Left lung (tissue), 10 donors: ENCODE measurements around the gene HAVCR2. TPM values are rescaled to one million over a fixed set of nuclear protein-coding genes. Genes with fewer than 3 reads are reported as not detected.

Experiments used
- ATAC-seq: fragments of 200-7000 bp; cut with Tn5 transposase; one replicate; pipeline ENCODE4 v1.9.1; 2020; ENCODE audit warnings: moderate library complexity
- DNase-seq, 4 donors: peaks; one replicate each; pipeline ENCODE4 v3.0.0-alpha.2; 2013 to 2020
- H3K27ac ChIP-seq, 2 donors: fragments of 200-600 bp; sonication (generic) in 1 of 2; one replicate each; pipeline versions ENCODE4 v1.5.0 to v1.8.0; 2020 to 2021
- H3K27me3 ChIP-seq, 2 donors: fragments of 200-600 bp; sonication (generic) in 1 of 2; one replicate each; pipeline versions ENCODE4 v1.5.0 to v1.8.0; 2020 to 2021
- H3K36me3 ChIP-seq, 2 donors: fragments of 200-600 bp; sonication (generic) in 1 of 2; one replicate each; pipeline versions ENCODE4 v1.5.0 to v1.8.0; 2020 to 2021
- H3K4me1 ChIP-seq, 2 donors: fragments of 200-600 bp; one replicate each; pipeline ENCODE4 v1.8.0; 2021
- H3K4me3 ChIP-seq, 2 donors: fragments of 200-600 bp; sonication (generic) in 1 of 2; one replicate each; pipeline versions ENCODE4 v1.5.0 to v1.8.0; 2020 to 2021; ENCODE audit warnings: mild to moderate bottlenecking in 1 of 2
- H3K9me3 ChIP-seq, 2 donors: fragments of 200-600 bp; sonication (generic) in 1 of 2; one replicate each; pipeline versions ENCODE4 v1.5.0 to v1.8.0; 2020 to 2021
- intact Hi-C, 2 donors: fragments of 100-400 bp; cut with DNase I; formaldehyde crosslinking; loops; one replicate each; pipeline versions ENCODE4 v1.11.2 to v1.14.2; 2022
- polyA plus RNA-seq, 6 donors: library from polyadenylated mRNA; unstranded; fragments of 120-200 nt; gene quantifications; one replicate each; pipeline ENCODE4 v1.2.1, GENCODE V29; 2013; ENCODE audit not compliant: insufficient read length in 6 of 6
- total RNA-seq, 2 donors: library from RNA; stranded (reverse); fragmentation: NEBNext Ultra II Directional; extraction: Animal tissue kit (Norgen Biotek cat#: 25700); gene quantifications; one replicate each; pipeline ENCODE4 v1.2.1, GENCODE V29; 2021
- TF ChIP-seq, protein P1 (sequence below), 2 donors: fragments of 200-600 bp; sonication (generic) in 1 of 2; IDR thresholded peaks; one replicate each; pipeline versions ENCODE4 v1.5.0 to v1.8.0; 2021; ENCODE audit warnings: antibody characterized with exemption in 2 of 2
- donor health status: DM: no; HTN: yes; CAD: no.
- donor health status: DM: no; HTN: no; CAD: no.

HAVCR2 gene
- total and polyA plus RNA-seq, 8 donors, result 1.6 to 50.9 (median 2.5) TPM

DNA sequence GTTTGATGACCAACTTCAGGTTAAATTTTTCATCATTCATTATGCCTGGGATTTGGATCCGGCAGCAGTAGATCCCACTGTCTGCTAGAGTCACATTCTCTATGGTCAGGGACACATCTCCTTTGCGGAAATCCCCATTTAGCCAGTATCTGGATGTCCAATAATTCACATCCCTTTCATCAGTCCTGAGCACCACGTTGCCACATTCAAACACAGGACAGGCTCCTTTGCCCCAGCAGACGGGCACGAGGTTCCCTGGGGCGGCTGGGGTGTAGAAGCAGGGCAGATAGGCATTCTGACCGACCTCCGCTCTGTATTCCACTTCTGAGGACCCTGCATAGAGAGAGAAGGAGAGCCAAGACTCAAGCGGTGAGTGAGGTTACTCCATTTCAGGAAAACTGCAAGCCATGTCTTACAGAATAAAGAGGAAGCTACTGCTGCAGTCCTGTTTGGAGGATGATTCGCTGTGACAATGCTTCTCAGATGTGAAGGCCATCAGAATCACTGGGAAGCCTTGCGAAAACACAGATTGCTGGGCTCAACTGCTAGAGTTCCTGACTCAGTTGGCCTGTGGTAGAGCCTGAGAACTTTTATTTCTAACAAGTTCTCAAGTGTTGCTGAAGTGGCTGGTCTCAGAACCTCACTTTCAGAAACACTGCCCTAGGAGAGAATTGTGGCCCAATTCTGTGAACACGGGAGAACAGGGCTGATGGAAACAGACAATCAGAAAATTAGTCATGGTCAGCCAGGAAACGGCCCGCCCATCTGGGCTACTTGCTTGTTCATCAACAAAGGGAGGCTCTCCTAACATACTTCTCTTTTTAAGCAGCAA lies 2.0 kb downstream of the HAVCR2 start:
- Histone ChIP-seq H3K4me1 (peaks cover 0 to 17% of the 10 kb centered on the region in 2 donors), H3K9me3 (no peaks in the 10 kb centered on the region), H3K36me3 (peaks cover 0 to 14% of the 10 kb centered on the region in 2 donors), H3K4me3 (peak overlapping the region; percentile 0 to 41), H3K27ac (peak overlapping the region; percentile 44 to 85), H3K27me3 (no peaks in the 10 kb centered on the region)
- TF ChIP-seq, protein P1, sequence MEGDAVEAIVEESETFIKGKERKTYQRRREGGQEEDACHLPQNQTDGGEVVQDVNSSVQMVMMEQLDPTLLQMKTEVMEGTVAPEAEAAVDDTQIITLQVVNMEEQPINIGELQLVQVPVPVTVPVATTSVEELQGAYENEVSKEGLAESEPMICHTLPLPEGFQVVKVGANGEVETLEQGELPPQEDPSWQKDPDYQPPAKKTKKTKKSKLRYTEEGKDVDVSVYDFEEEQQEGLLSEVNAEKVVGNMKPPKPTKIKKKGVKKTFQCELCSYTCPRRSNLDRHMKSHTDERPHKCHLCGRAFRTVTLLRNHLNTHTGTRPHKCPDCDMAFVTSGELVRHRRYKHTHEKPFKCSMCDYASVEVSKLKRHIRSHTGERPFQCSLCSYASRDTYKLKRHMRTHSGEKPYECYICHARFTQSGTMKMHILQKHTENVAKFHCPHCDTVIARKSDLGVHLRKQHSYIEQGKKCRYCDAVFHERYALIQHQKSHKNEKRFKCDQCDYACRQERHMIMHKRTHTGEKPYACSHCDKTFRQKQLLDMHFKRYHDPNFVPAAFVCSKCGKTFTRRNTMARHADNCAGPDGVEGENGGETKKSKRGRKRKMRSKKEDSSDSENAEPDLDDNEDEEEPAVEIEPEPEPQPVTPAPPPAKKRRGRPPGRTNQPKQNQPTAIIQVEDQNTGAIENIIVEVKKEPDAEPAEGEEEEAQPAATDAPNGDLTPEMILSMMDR (IDR thresholded peaks at IDR 0.05), result no peak
- DNase-seq (peak in 2 of 4 donors; percentile 65 to 82), ATAC-seq (peak; percentile 53)
- intact Hi-C loops, result no loop called here

DNA sequence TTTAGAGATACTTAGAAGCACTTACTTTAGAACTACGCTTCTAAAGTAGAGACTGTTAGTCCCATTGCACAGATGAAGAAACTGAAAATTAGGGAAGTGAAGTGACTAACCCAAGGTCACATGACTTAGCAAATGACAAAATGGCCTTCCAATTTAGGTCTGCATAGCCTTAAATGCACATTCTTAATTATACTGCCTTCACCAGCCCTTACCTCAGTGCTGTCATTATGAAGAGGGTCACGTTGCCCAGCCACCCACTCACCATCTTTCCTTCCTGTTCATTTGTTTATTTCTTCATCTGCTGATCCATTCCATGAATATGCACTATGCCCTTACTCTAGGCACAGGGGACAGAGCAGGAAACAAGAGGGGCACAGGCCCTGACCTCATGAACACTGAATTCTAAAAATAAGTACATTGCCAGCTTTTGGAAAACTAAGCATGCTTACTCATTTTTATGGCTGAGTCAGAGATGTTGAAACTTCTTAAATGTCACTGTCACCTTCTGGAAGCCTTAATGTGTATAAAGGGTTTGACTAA lies 8.6 kb downstream of the HAVCR2 start:
- intact Hi-C loops, result no loop called here
- Histone ChIP-seq H3K27ac (peak overlapping the region in 1 of 2 donors; percentile 57), H3K36me3 (peaks cover 0 to 14% of the 10 kb centered on the region in 2 donors), H3K4me1 (peaks cover 0 to 29% of the 10 kb centered on the region in 2 donors), H3K4me3 (no peak overlapping the region), H3K27me3 (no peaks in the 10 kb centered on the region), H3K9me3 (no peaks in the 10 kb centered on the region)
- DNase-seq (peak in 1 of 4 donors; percentile 38), ATAC-seq (peak; percentile 80)
- TF ChIP-seq, protein P1 (IDR thresholded peaks at IDR 0.05), result no peak

DNA sequence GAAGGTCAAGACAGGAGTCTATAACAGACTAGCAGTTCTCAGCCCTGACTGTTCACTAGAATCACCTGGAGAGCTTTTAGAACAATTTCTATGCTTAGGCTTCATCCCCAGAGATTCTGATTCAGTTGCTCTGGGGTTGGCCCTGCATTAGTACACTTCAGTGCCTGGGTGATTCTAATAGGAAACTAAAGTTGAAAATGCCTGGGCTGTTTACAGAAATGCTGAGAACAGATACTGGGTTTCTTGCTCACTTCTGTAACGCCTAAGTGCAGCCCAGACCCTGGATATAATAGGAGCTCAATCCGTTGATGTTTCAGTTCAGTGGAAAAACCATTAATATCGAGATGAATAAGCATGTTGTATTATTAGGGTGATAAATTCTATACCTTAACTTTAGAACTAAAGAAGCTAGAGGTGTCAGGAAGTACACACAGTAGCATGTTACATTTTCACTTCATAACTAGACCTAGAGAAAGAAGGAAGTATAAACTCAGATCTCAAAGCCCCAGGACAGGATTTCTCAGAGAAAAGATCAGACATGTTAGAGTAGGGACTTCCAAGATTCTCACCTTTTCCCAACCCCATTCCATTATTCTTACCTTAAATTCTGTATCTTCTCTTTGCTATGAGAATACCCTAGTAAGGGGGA lies 20.4 kb downstream of the HAVCR2 start:
- Histone ChIP-seq H3K27me3 (no peaks in the 10 kb centered on the region), H3K36me3 (peaks cover 0 to 51% of the 10 kb centered on the region in 2 donors), H3K4me1 (no peaks in the 10 kb centered on the region), H3K9me3 (no peaks in the 10 kb centered on the region), H3K27ac (no peak overlapping the region), H3K4me3 (no peak overlapping the region)
- no peak for ATAC-seq
- TF ChIP-seq, protein P1 (IDR thresholded peaks at IDR 0.05), result no peak
- intact Hi-C loops, result no loop called here
- DNase-seq, result no peak

DNA sequence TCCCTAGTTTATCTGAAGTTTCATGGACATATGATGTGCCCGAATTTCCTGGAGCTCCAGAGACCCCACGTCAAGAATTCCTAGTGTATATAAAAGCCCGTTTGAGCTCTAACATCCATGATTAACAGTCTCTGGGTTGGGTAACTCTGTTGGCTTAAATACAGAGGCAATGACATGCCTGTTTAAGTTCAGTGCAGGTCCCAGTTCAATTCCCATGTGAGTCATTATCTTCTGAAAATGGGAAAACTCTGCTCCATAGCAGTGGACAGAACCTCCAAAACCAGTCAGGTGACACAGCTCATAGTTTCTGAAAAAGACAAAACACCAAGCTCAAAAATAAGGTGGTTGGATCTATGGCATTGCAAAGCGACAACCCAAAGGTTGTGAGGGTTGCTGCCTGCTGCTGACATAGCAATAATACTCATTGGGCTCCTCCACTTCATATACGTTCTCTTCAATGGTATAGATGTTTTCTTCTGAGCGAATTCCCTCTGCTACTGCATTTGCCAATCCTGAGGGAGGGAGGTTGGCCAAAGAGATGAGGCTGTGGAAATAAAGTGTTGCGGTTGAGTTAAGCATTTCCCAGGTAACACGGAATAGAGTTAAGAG lies 22.0 kb downstream of the HAVCR2 start:
- no peak overlapping the region for H3K27ac ChIP-seq
- no peaks in the 10 kb centered on the region for H3K4me1 ChIP-seq
- H3K36me3 ChIP-seq, result peaks cover 0 to 42% of the 10 kb centered on the region in 2 donors
- no peaks in the 10 kb centered on the region for H3K9me3 ChIP-seq
- DNase-seq, result no peak
- H3K27me3 ChIP-seq, result no peaks in the 10 kb centered on the region
- no peak overlapping the region for H3K4me3 ChIP-seq
- intact Hi-C loops, result no loop called here
- ATAC-seq, result no peak
- TF ChIP-seq, protein P1 (IDR thresholded peaks at IDR 0.05), result no peak
